H9 (cell line): ENCODE data around the gene TRIM40. TPM values are rescaled to one million over a fixed set of nuclear protein-coding genes. Genes with fewer than 3 reads are reported as not detected.
A peak's percentile ranks its signal among the peaks of the same experiment; 100 is the strongest.

ENCODE experiments used
- DNase-seq: peaks from one replicate; pipeline ENCODE4 v3.0.0-alpha.2; 2017
- H2AFZ ChIP-seq: one replicate; pipeline ENCODE4 v1.6.1; 2013; ENCODE audit warnings: mild to moderate bottlenecking, low read length, control low read depth, moderate library complexity
- H2AK5ac ChIP-seq: 2 replicates; pipeline ENCODE4 v1.6.1; 2013; ENCODE audit warnings: low read length, control low read depth, mixed read lengths; ENCODE audit not compliant: insufficient read length
- H2BK120ac ChIP-seq: one replicate; pipeline ENCODE4 v1.6.1; 2013; ENCODE audit warnings: low read depth, mild to moderate bottlenecking, low read length, control low read depth, inconsistent platforms; ENCODE audit not compliant: poor library complexity, severe bottlenecking
- H2BK12ac ChIP-seq: 2 replicates; pipeline ENCODE4 v1.6.1; 2013; ENCODE audit warnings: low read length, control low read depth, mixed read lengths, low read depth; ENCODE audit not compliant: insufficient read length
- H2BK15ac ChIP-seq: 2 replicates; pipeline ENCODE4 v1.6.1; 2013; ENCODE audit warnings: low read depth, low read length, control low read depth
- H2BK20ac ChIP-seq: one replicate; pipeline ENCODE4 v1.6.1; 2013; ENCODE audit warnings: low read depth, mild to moderate bottlenecking, low read length, control low read depth, inconsistent platforms; ENCODE audit not compliant: poor library complexity, severe bottlenecking
- H2BK5ac ChIP-seq: 2 replicates; pipeline ENCODE4 v1.6.1; 2013; ENCODE audit warnings: low read length, control low read depth, mixed read lengths; ENCODE audit not compliant: insufficient read length
- H3K14ac ChIP-seq: 2 replicates; pipeline ENCODE4 v1.6.1; 2013; ENCODE audit warnings: low read length, control low read depth; ENCODE audit not compliant: insufficient read depth
- H3K18ac ChIP-seq: 2 replicates; pipeline ENCODE4 v1.6.1; 2013; ENCODE audit warnings: low read depth, mild to moderate bottlenecking, mixed read lengths, low read length, control low read depth; ENCODE audit not compliant: insufficient read length
- H3K23ac ChIP-seq: 2 replicates; pipeline ENCODE4 v1.6.1; 2013; ENCODE audit warnings: low read length, control low read depth, mixed read lengths, low read depth; ENCODE audit not compliant: insufficient read length
- H3K23me2 ChIP-seq: 2 replicates; pipeline ENCODE4 v1.6.1; 2013; ENCODE audit warnings: low read depth, mild to moderate bottlenecking, mixed read lengths, low read length, control low read depth; ENCODE audit not compliant: insufficient read length, poor library complexity, severe bottlenecking
- H3K27ac ChIP-seq: 2 replicates; pipeline ENCODE4 v1.5.1; 2013; ENCODE audit warnings: low read length, control low read depth, mixed read lengths, low read depth; ENCODE audit not compliant: insufficient read length
- H3K27me3 ChIP-seq: 2 replicates; pipeline ENCODE4 v1.6.1; 2013; ENCODE audit warnings: low read length, control low read depth, inconsistent platforms; ENCODE audit not compliant: insufficient read depth
- H3K4ac ChIP-seq: 2 replicates; pipeline ENCODE4 v1.6.1; 2013; ENCODE audit warnings: low read depth, mild to moderate bottlenecking, control low read depth, inconsistent platforms, low read length, moderate library complexity
- H3K4me1 ChIP-seq: 2 replicates; pipeline ENCODE4 v1.6.1; 2013; ENCODE audit warnings: low read length, control low read depth, inconsistent platforms; ENCODE audit not compliant: insufficient read depth
- H3K4me2 ChIP-seq: 2 replicates; pipeline ENCODE4 v1.6.1; 2013; ENCODE audit warnings: low read length, control low read depth, mixed read lengths; ENCODE audit not compliant: insufficient read length, insufficient read depth
- H3K56ac ChIP-seq: 2 replicates; pipeline ENCODE4 v1.6.1; 2013; ENCODE audit warnings: low read depth, mild to moderate bottlenecking, mixed read lengths, low read length, control low read depth; ENCODE audit not compliant: insufficient read length
- H3K79me1 ChIP-seq: 2 replicates; pipeline ENCODE4 v1.6.1; 2013; ENCODE audit warnings: low read depth, mild to moderate bottlenecking, moderate library complexity, low read length, control low read depth, inconsistent platforms; ENCODE audit not compliant: insufficient read depth, poor library complexity, severe bottlenecking
- H3K79me2 ChIP-seq: 2 replicates; pipeline ENCODE4 v1.6.1; 2013; ENCODE audit warnings: low read length, control low read depth, inconsistent platforms; ENCODE audit not compliant: insufficient read depth
- H3K9ac ChIP-seq: 2 replicates; pipeline ENCODE4 v1.6.1; 2013; ENCODE audit warnings: low read length, control low read depth, mixed read lengths; ENCODE audit not compliant: insufficient read length; ENCODE audit errors: extremely low read depth
- H3K9me3 ChIP-seq: one replicate; pipeline ENCODE4 v1.6.1; 2013; ENCODE audit warnings: low read depth, low read length, inconsistent platforms; ENCODE audit not compliant: control insufficient read depth
- H3T11ph ChIP-seq: one replicate; pipeline ENCODE4 v1.6.1; 2013; ENCODE audit warnings: mild to moderate bottlenecking, low read length, control low read depth, inconsistent platforms
- H4K20me1 ChIP-seq: one replicate; pipeline ENCODE4 v1.6.1; 2013; ENCODE audit not compliant: control insufficient read depth, insufficient read length, insufficient read depth
- H4K5ac ChIP-seq: 2 replicates; pipeline ENCODE4 v1.6.1; 2013; ENCODE audit warnings: low read depth, mild to moderate bottlenecking, mixed read lengths, low read length, control low read depth; ENCODE audit not compliant: insufficient read length
- H4K8ac ChIP-seq: replicated peaks from 2 replicates; pipeline ENCODE4 v1.6.1; 2013; ENCODE audit warnings: low read length, control low read depth, mixed read lengths, low read depth; ENCODE audit not compliant: insufficient read length
- H4K91ac ChIP-seq: 2 replicates; pipeline ENCODE4 v1.6.1; 2013; ENCODE audit warnings: low read depth, mild to moderate bottlenecking, moderate library complexity, mixed read lengths, low read length, control low read depth; ENCODE audit not compliant: insufficient read length
- H3K27ac Mint-ChIP-seq, 3 experiments: 2 replicates in 2 of 3; 3 replicates in 1 of 3; pipeline ENCODE4 v1.8.0; 2020 to 2021; ENCODE audit warnings: mixed read lengths in 3 of 3, mild to moderate bottlenecking in 1 of 3, moderate library complexity in 1 of 3
- H3K27me3 Mint-ChIP-seq: 2 replicates; pipeline ENCODE4 v1.8.0; 2021; ENCODE audit warnings: low read depth, mild to moderate bottlenecking, moderate library complexity, mixed read lengths
- H3K36me3 Mint-ChIP-seq, 3 experiments: 2 replicates in 2 of 3; 3 replicates in 1 of 3; pipeline ENCODE4 v1.8.0; 2020 to 2021; ENCODE audit warnings: low read depth in 3 of 3, mixed read lengths in 3 of 3; ENCODE audit not compliant: insufficient read depth in 1 of 3
- H3K4me1 Mint-ChIP-seq, 2 experiments: 2 replicates each; pipeline ENCODE4 v1.8.0; 2020; ENCODE audit warnings: mixed read lengths in 2 of 2
- H3K4me3 Mint-ChIP-seq, 2 experiments: 2 replicates in 1 of 2; 3 replicates in 1 of 2; pipeline ENCODE4 v1.8.0; 2020 to 2021; ENCODE audit warnings: mild to moderate bottlenecking in 2 of 2, mixed read lengths in 2 of 2, moderate library complexity in 1 of 2
- H3K9me3 Mint-ChIP-seq, 2 experiments: 2 replicates in 1 of 2; 3 replicates in 1 of 2; pipeline ENCODE4 v1.8.0; 2020; ENCODE audit warnings: mild to moderate bottlenecking in 2 of 2, mixed read lengths in 2 of 2, moderate library complexity in 1 of 2
- CTCF ChIP-seq: fragments of 200-600 bp; sonication (generic); conservative IDR thresholded peaks from 3 replicates; pipeline ENCODE4 v1.8.0; 2021; ENCODE audit warnings: antibody characterized with exemption, mild to moderate bottlenecking
- WGBS: extraction: QIAGEN DNeasy Blood & Tissue Kit; methylation state at CpG from one replicate; pipeline ENCODE4 v1.1.7; 2013; ENCODE audit warnings: missing lambda C conversion rate, low lambda C conversion rate, mixed read lengths; ENCODE audit not compliant: insufficient read length; ENCODE audit errors: extremely low coverage; 5-methylcytosine and 5-hydroxymethylcytosine counted together
- total RNA-seq: library from RNA; stranded (reverse); gene quantifications from 2 replicates; pipeline ENCODE4 v1.2.1, GENCODE V29; 2021

Gene TRIM40
- total RNA-seq, 1 experiment from 2014 or later = not detected

GRCh38 chr6:30104661-30105060 lies 31.3 kb upstream of the TRIM40 start:
- Histone ChIP-seq H2BK5ac (no peak overlapping the region), H3K27ac (no peak overlapping the region), H3K4me1 (peaks cover 5% of the 10 kb centered on the region; the same call in 1 of the 2 replicates), H2AFZ (no peak overlapping the region), H3K14ac (no peak overlapping the region), H2BK12ac (no peak overlapping the region), H3K23ac (no peak overlapping the region), H3K56ac (no peak overlapping the region), H3K79me1 (no peaks in the 10 kb centered on the region), H2BK20ac (no peak overlapping the region), H2BK15ac (no peak overlapping the region), H2AK5ac (no peak overlapping the region), H3K4me2 (no peak overlapping the region), H3K9me3 (no peaks in the 10 kb centered on the region), H4K5ac (no peak overlapping the region), H3K27me3 (peaks cover 26% of the 10 kb centered on the region; the same call in 1 of the 2 replicates), H3T11ph (no peak overlapping the region), H4K8ac (no peak overlapping the region), H3K18ac (no peak overlapping the region), H2BK120ac (no peak overlapping the region), H4K20me1 (no peaks in the 10 kb centered on the region), H3K9ac (no peak overlapping the region), H3K4ac (no peak overlapping the region), H4K91ac (no peak overlapping the region), H3K79me2 (no peaks in the 10 kb centered on the region), H3K23me2 (peaks cover 22% of the 10 kb centered on the region)
- Mint-ChIP-seq H3K27ac (no peak overlapping the region), H3K27me3 (peaks cover 92% of the 10 kb centered on the region), H3K36me3 (peaks cover 0 to 2% (median 0%) of the 10 kb centered on the region in 3 experiments; a peak in 1 of 7 replicates), H3K9me3 (peaks cover 0 to 5% of the 10 kb centered on the region in 2 experiments; a peak in 3 of 5 replicates), H3K4me1 (peaks cover 36 to 37% of the 10 kb centered on the region in 2 experiments), H3K4me3 (no peak overlapping the region)
- no CpG with 5 or more reads among the region's 2 CpGs for WGBS
- TF ChIP-seq CTCF = peak; percentile 42; the same call in 2 of the 3 replicates
- no peak for DNase-seq
